ENCODE data around the gene RAB40C.

DNA sequence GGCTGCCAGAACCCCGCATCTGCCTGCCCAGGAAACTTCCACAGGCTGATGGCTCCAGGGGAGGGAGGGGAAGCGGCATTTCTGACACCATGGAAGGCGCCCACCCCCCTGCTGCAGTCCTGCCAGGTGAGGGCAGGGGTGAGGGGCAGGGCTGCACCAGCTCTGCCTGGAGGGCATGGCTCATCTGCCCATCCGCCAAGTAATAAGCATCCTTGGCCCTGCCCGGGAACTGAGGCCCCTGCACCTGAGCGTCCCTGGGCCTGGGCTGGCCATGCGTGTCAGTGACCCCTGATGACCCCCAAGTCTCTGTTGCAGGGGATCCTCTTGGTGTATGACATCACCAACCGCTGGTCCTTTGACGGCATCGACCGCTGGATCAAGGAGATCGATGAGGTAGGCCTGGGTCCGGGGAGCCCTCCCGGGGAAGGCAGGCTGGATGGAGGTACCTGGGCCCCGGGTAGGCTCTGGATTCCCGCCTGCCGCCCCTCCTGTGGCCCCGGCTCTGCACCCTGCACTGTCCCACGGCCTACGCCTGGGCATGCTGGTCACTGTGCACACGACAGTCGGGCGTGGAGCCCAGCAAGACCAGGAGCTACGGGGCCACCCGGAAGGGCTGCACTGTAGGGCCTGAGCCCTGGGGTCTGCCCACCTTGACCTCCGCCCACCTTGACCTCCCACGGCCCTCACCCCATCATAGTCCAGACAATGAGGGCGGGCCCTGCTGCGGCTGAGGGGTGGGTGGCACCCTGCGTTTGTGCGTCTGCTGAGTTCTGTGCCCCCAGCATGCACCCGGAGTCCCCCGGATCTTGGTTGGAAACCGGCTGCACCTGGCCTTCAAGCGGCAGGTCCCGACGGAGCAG lies 35.5 kb downstream of the RAB40C start:
- no peak for TF ChIP-seq SMC3 (IDR thresholded peaks at IDR 0.05)
- no peak for TF ChIP-seq POLR2A (IDR thresholded peaks at IDR 0.05; ENCODE audit: low read length)
- no peak for TF ChIP-seq RCOR1 (IDR thresholded peaks at IDR 0.05; ENCODE audit: low read depth, low read length)
- no peak for TF ChIP-seq FOSL2 (IDR thresholded peaks at IDR 0.05)
- TF ChIP-seq FOSL2 (CRISPR knock-in tag; IDR thresholded peaks at IDR 0.05), result no peak
- no peak for TF ChIP-seq RAD21 (conservative IDR thresholded peaks at IDR 0.05 in 1 of 2, IDR thresholded peaks at IDR 0.05 in 1 of 2)
- no peak for TF ChIP-seq KDM1A (IDR thresholded peaks at IDR 0.05; ENCODE audit: low read depth)
- no peak for TF ChIP-seq CBX2 (IDR thresholded peaks at IDR 0.05; ENCODE audit: borderline replicate concordance, low read depth)

All from A549 (cell line).